IPS DF 4.7 (cell line): ENCODE results near the gene PLXNA2.

ENCODE experiments used
- DNase-seq: peaks from one replicate; pipeline ENCODE4 v3.0.0-alpha.2; 2013; ENCODE audit warnings: low spot score; ENCODE audit errors: extremely low read depth

The PLXNA2 gene, protein sequence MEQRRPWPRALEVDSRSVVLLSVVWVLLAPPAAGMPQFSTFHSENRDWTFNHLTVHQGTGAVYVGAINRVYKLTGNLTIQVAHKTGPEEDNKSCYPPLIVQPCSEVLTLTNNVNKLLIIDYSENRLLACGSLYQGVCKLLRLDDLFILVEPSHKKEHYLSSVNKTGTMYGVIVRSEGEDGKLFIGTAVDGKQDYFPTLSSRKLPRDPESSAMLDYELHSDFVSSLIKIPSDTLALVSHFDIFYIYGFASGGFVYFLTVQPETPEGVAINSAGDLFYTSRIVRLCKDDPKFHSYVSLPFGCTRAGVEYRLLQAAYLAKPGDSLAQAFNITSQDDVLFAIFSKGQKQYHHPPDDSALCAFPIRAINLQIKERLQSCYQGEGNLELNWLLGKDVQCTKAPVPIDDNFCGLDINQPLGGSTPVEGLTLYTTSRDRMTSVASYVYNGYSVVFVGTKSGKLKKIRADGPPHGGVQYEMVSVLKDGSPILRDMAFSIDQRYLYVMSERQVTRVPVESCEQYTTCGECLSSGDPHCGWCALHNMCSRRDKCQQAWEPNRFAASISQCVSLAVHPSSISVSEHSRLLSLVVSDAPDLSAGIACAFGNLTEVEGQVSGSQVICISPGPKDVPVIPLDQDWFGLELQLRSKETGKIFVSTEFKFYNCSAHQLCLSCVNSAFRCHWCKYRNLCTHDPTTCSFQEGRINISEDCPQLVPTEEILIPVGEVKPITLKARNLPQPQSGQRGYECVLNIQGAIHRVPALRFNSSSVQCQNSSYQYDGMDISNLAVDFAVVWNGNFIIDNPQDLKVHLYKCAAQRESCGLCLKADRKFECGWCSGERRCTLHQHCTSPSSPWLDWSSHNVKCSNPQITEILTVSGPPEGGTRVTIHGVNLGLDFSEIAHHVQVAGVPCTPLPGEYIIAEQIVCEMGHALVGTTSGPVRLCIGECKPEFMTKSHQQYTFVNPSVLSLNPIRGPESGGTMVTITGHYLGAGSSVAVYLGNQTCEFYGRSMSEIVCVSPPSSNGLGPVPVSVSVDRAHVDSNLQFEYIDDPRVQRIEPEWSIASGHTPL (N-terminal part only)

GRCh38 chr1:208243967-208244916 is at the start of gene PLXNA2:
TSS of gene PLXNA2 (minus strand) at chr1:208244384. CDS start at chr1:208217922, 26,462 bp downstream.
- no peak for DNase-seq

- DNase-seq = no peak
These were observed 48.7 kb upstream of the PLXNA2 start for GRCh38 chr1:208292908-208293307.

GRCh38 chr1:208291923-208292711 is 47.9 kb upstream of the PLXNA2 start:
- no peak for DNase-seq

DNA sequence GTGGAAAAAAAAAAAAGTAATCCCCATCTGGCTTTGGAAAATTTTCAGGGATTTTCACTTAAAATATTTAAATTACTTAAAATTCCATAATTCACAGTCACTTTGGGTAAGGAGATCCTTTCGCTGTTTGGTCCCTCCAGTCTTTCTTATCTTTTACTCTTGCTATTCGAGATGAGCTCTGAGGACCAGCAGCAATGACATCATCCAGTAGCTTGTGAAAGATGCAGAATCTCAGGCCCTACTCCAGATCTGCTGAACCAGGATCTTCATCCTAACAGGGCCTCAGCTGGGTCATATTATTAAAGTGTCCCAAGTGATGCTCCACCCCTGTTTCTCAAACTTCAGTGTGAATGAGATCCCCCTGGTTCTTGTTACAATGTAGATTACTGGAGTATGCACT is 46.9 kb upstream of the PLXNA2 start:
- no peak for DNase-seq

- no peak for DNase-seq
These were observed 45.5 kb upstream of the PLXNA2 start for GRCh38 chr1:208289716-208290115.

- DNase-seq = no peak
These were observed 44.3 kb upstream of the PLXNA2 start for GRCh38 chr1:208288495-208288894.

DNA sequence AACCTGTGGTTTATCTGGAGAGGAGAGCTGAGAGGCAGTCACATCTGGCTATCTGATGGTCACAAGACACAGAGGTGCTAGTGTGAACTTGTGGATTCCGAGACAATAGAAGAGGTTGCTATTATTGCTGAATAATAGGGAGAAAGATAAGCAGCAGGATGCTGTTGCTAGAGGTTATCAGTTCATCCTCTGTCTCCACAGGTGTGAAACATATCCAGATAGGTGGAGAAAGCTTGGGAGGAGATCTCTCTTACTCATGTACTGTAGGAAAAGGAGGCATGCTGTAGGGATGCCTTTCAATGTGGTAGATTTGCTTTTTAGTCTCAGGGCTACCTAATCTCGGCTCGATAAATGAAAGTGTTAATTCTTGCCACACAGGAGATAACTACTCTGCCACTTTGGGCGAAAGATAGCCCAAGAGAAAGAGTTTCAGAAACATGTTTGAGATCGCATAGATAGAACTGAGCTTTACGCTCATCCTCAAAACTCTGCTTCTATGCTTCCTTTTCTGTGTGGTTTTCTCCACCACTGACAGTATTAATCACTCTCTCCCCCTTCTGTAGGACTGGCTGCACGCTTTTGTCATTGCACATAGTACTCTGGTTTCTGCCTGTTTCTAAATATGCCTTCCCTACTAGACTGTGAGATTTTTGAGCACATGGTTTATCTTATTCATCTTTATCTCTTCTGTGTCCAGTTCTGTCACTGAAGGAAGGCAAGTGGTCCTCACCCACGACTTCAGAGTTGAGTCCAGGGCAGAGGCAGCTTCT is 36.7 kb upstream of the PLXNA2 start:
- DNase-seq = no peak

GRCh38 chr1:208279826-208280588 is 35.8 kb upstream of the PLXNA2 start:
- no peak for DNase-seq

DNA sequence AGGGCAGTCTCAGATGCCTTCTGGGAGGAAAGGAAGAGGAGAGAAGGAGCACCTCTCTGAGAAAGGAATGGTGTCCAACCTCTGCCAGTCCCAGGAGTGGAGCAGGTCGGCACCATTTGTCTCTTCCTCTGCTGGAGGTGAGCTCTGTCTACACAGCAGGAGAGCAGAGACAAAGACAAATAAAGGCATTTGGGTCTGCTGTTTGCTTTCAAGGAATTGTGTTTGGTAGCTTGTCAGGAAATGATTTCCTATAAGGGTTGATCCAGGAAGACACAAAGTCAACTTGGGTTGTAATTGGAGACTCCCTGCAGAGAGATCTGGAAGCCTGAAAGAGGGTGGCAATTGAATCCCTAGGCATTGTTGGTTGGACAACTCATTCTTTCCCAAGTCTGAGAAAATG is 34.5 kb upstream of the PLXNA2 start:
- no peak for DNase-seq

- no peak for DNase-seq
These were observed 32.7 kb upstream of the PLXNA2 start for GRCh38 chr1:208276757-208277435.

DNA sequence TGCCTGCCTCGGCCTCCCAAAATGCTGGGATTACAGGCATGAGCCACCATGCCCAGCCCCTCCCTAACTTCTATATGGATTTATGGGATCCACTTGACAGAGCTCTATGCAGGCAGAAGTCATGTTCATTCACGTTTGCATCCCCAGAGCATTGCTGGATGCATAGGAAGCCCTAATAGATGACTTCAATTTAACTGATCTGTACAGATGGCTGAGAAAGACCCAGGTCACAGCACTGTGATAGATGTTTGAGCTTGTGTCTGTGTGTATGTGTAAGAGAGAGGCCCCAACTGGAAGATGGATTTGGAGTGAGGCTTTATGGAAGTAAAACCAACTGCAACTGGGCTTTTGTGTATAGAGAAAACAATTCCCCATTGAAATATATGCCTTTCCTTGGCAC is 30.9 kb upstream of the PLXNA2 start:
- no peak for DNase-seq

DNA sequence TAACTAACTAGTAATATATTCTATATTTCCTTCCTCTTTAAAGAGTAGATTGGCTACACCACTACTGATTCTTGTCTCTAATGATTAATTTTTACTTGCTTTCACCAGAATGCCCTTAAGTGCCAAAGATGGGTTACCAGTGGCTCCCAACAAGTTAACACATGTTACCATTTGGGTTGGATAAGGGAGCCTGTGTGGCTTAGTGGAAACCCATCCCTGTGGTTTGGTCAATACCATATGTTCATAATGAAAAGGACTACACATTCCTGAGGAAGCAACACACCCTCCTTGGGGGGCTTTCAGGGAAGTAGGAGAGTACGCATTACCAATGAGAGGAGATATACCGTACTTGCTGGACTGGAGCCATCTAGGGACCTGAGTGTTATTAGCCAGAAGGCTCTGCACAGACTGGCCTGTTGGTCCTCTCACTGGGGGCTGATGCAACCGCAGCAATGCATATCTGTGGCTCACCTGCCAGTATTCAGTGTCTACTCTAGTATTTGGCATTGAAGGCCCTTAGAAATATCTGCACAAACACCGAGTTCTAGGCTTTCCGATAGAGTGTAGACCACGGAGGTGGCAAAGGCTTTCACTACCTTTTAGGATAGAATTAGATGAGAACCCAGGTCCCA is 29.3 kb upstream of the PLXNA2 start:
- no peak for DNase-seq

GRCh38 chr1:208272713-208273112 is 28.5 kb upstream of the PLXNA2 start:
- DNase-seq = no peak

DNA sequence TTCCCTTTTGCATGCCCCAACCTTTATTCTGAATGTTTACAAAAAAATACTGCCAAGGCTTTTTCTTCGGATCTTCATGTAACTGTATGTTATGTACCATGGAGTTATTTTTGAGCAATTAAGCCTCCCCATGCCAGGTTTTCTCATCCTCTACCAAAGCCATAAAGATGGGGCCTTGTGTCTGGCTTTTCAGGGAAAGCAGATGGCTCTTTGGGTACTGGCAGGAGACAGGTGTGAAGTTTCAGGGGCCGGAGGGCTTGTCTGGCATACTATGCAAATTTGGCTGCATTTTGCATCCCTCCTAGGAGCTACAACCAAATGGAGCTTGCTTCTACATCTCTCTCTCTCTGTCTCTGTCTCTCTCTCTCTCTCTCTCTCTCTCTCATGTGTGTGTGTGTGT is 28.1 kb upstream of the PLXNA2 start:
- no peak for DNase-seq

GRCh38 chr1:208271236-208271635 is 27.1 kb upstream of the PLXNA2 start:
- no peak for DNase-seq

GRCh38 chr1:208270651-208271141 is 26.5 kb upstream of the PLXNA2 start:
- no peak for DNase-seq

- no peak for DNase-seq
These were observed 25.1 kb upstream of the PLXNA2 start for GRCh38 chr1:208269338-208269666.
